Activated CD8-positive, alpha-beta memory T cell treated with anti-CD3 and anti-CD28 coated beads, Interleukin-2, amount 50 U/mL, for 4 hours (primary cell): ENCODE data around the gene CEP170B.
A peak's percentile ranks its signal among the peaks of the same experiment; 100 is the strongest.
"Not testable (repeated sequence)": the region's sequence is repeated elsewhere in the genome, so short reads cannot be mapped to it uniquely, and the experiment has no call there.

ENCODE experiments used
- DNase-seq: peaks from one replicate; pipeline ENCODE4 v3.0.0-alpha.2; 2020

The CEP170B gene

GRCh38 chr14:104919152-104919992 is 54.3 kb downstream of the CEP170B start:
- not testable (repeated sequence) for DNase-seq

- DNase-seq, result no peak
These were observed 54.9 kb downstream of the CEP170B start for GRCh38 chr14:104919993-104920315.

- DNase-seq, result no peak
These were observed 58.8 kb downstream of the CEP170B start for GRCh38 chr14:104923640-104924420.

- no peak for DNase-seq
These were observed 59.5 kb downstream of the CEP170B start, which contains the start of gene PLD4 for GRCh38 chr14:104924421-104925213. Gene PLD4 (plus strand): TSS chr14:104924879. CDS start chr14:104927141, 2,262 bp downstream.

- DNase-seq, result peak; percentile 12
These were observed 60.3 kb downstream of the CEP170B start for GRCh38 chr14:104925214-104925854.

- DNase-seq, result no peak
These were observed 61.0 kb downstream of the CEP170B start for GRCh38 chr14:104925855-104926609.

- DNase-seq, result no peak
These were observed 61.8 kb downstream of the CEP170B start for GRCh38 chr14:104926619-104927431.

GRCh38 chr14:104927432-104927816 is 62.4 kb downstream of the CEP170B start:
- peak; percentile 11 for DNase-seq

- no peak for DNase-seq
These were observed 62.8 kb downstream of the CEP170B start for GRCh38 chr14:104927901-104928300.

- no peak for DNase-seq
These were observed 63.5 kb downstream of the CEP170B start for GRCh38 chr14:104928391-104929133.

GRCh38 chr14:104929268-104930230 is 64.5 kb downstream of the CEP170B start:
- DNase-seq, result no peak

GRCh38 chr14:104930526-104931303 is 65.6 kb downstream of the CEP170B start:
- peak; percentile 12 for DNase-seq

- DNase-seq, result peak; percentile 15
These were observed 66.3 kb downstream of the CEP170B start for GRCh38 chr14:104931304-104931770.

- peak; percentile 18 for DNase-seq
These were observed 67.0 kb downstream of the CEP170B start for GRCh38 chr14:104931771-104932675.

- peak; percentile 89 for DNase-seq
These were observed 67.9 kb downstream of the CEP170B start for GRCh38 chr14:104932676-104933631.
